Stimulated activated CD8-positive, alpha-beta memory T cell treated with anti-CD3 and anti-CD28 coated beads, Interleukin-12 subunit alpha, Interleukin-12 subunit beta, amount 100 ng/mL, for 24 hours (primary cell): ENCODE measurements around the gene TBX15.
"Not testable (repeated sequence)": the region's sequence is repeated elsewhere in the genome, so short reads cannot be mapped to it uniquely, and the experiment has no call there.

ENCODE experiments used
- DNase-seq: peaks from one replicate; pipeline ENCODE4 v3.0.0-alpha.2; 2020; ENCODE audit errors: extremely low read depth

TBX15 gene

GRCh38 chr1:118927427-118928187 lies 60.5 kb downstream of the TBX15 start:
- no peak for DNase-seq

- DNase-seq = no peak
Measured at GRCh38 chr1:118926261-118926660, 61.9 kb downstream of the TBX15 start.

GRCh38 chr1:118925651-118926050 lies 62.5 kb downstream of the TBX15 start:
- no peak for DNase-seq

GRCh38 chr1:118923319-118923718 lies 64.8 kb downstream of the TBX15 start:
- DNase-seq = no peak

GRCh38 chr1:118921994-118922393 lies 66.1 kb downstream of the TBX15 start:
- no peak for DNase-seq

- DNase-seq = no peak
Measured at GRCh38 chr1:118920124-118920717, 67.9 kb downstream of the TBX15 start.

- no peak for DNase-seq
Measured at GRCh38 chr1:118918940-118919259, 69.2 kb downstream of the TBX15 start.

GRCh38 chr1:118918230-118918939 lies 69.8 kb downstream of the TBX15 start:
- no peak for DNase-seq

- DNase-seq = not testable (repeated sequence)
Measured at GRCh38 chr1:118916346-118916745, 71.8 kb downstream of the TBX15 start.

- DNase-seq = no peak
Measured at GRCh38 chr1:118914379-118915161, 73.6 kb downstream of the TBX15 start.

GRCh38 chr1:118913818-118914217 lies 74.3 kb downstream of the TBX15 start:
- DNase-seq = no peak

GRCh38 chr1:118912574-118912973 lies 75.6 kb downstream of the TBX15 start:
- no peak for DNase-seq

GRCh38 chr1:118911571-118911970 lies 76.6 kb downstream of the TBX15 start:
- no peak for DNase-seq

- no peak for DNase-seq
Measured at GRCh38 chr1:118907466-118907865, 80.7 kb downstream of the TBX15 start.

- no peak for DNase-seq
Measured at GRCh38 chr1:118905671-118906070, 82.5 kb downstream of the TBX15 start.

- DNase-seq = no peak
Measured at GRCh38 chr1:118905196-118905595, 82.9 kb downstream of the TBX15 start.

GRCh38 chr1:118902711-118903191 lies 85.4 kb downstream of the TBX15 start:
- no peak for DNase-seq

GRCh38 chr1:118902299-118902698 lies 85.8 kb downstream of the TBX15 start:
- DNase-seq = no peak

GRCh38 chr1:118900643-118901440 lies 87.3 kb downstream of the TBX15 start:
- DNase-seq = no peak

- no peak for DNase-seq
Measured at GRCh38 chr1:118899340-118899739, 88.8 kb downstream of the TBX15 start.

GRCh38 chr1:118898712-118899111 lies 89.4 kb downstream of the TBX15 start:
- DNase-seq = no peak
